ENCODE results near the gene GALNT10. TPM values are rescaled to one million over a fixed set of nuclear protein-coding genes. Genes with fewer than 3 reads are reported as not detected.

GALNT10 gene
- total and polyA plus RNA-seq, 2 of the 4 experiments (the other 2 are of a cell fraction), result 46.2 to 67.0 TPM

GRCh38 chr5:154419236-154419635 is 228.7 kb downstream of the GALNT10 start:
- intact Hi-C loops (cut with micrococcal nuclease), result no loop called here
- no peak for ATAC-seq (ENCODE audit: low read depth)
- BruUV-seq (replicated peaks), result no TSS peak
- no peaks in the 10 kb centered on the region for H4K20me1 ChIP-seq (ENCODE audit: insufficient read depth, low read length)
- H3K27ac ChIP-seq (ENCODE audit: insufficient read depth, low read length), result no peak overlapping the region
- H3K14ac ChIP-seq (replicated peaks; ENCODE audit: low read depth, low read length), result no peak overlapping the region
- no peaks in the 10 kb centered on the region for H3K4me1 ChIP-seq (ENCODE audit: control insufficient read depth, insufficient read depth, low read length)
- no peak overlapping the region for H3K18ac ChIP-seq (ENCODE audit: low read depth, low read length)
- H3K9ac ChIP-seq (ENCODE audit: low read depth, low read length), result no peak overlapping the region
- H3K4ac ChIP-seq (ENCODE audit: low read depth, low read length), result no peak overlapping the region
- H2BK15ac ChIP-seq (ENCODE audit: low read depth, low read length), result no peak overlapping the region
- no peak overlapping the region for H4K8ac ChIP-seq (ENCODE audit: low read depth in 2 of 2, low read length in 2 of 2)
- H3K27me3 ChIP-seq (ENCODE audit: control insufficient read depth, insufficient read depth, low read length), result no peaks in the 10 kb centered on the region
- no peaks in the 10 kb centered on the region; the same call in none of the 2 replicates for H3K9me1 ChIP-seq (ENCODE audit: insufficient read depth, low read length)
- no peak overlapping the region for H2BK120ac ChIP-seq (ENCODE audit: low read depth, low read length)
- H2AFZ ChIP-seq (replicated peaks; ENCODE audit: low read length, poor library complexity), result no peak overlapping the region
- no peak overlapping the region for H3K56ac ChIP-seq (ENCODE audit: extremely low read depth, insufficient read depth, low read length)
- no peak for DNase-seq
- H3K9me3 ChIP-seq (ENCODE audit: control insufficient read depth, insufficient read depth, low read length), result no peaks in the 10 kb centered on the region
- 83% methylated on average over 2 of the region's 7 CpGs; no CpG with 5 or more reads in 1 of the 2 experiments for WGBS, 2 experiments (ENCODE audit: extremely low coverage in 2 of 2, insufficient read length in 1 of 2)
- no peak overlapping the region for H3K4me2 ChIP-seq (ENCODE audit: low read depth, low read length)
- H2AK5ac ChIP-seq (ENCODE audit: low read depth, low read length), result no peak overlapping the region
- no peak overlapping the region for H2BK20ac ChIP-seq (ENCODE audit: low read depth, low read length)
- H3K23ac ChIP-seq (ENCODE audit: low read depth, low read length), result no peak overlapping the region
- ChIA-PET POLR2A (ENCODE audit: unreplicated experiment) (no interaction called here), CTCF (interaction anchor here (0.6 kb wide), 1 partner anchor 1613 kb away, joined by 3 read pairs; no protein-coding TSS in a partner anchor)
- H4K91ac ChIP-seq (ENCODE audit: insufficient read depth, low read depth, low read length), result no peak overlapping the region
- no peak overlapping the region for H2BK5ac ChIP-seq (ENCODE audit: low read depth, low read length, poor library complexity, severe bottlenecking)
- in situ Hi-C loops (cut with MboI; ENCODE audit: low sequenced_read_pairs), result no loop called here
- H3K36me3 ChIP-seq (ENCODE audit: control insufficient read depth, insufficient read depth, low read length), result peaks cover 18% of the 10 kb centered on the region
- no peak overlapping the region for H3K4me3 ChIP-seq (ENCODE audit: insufficient read depth, low read depth, low read length)
- dilution Hi-C loops (cut with HindIII; ENCODE audit: low sequenced_read_pairs, unreplicated experiment), result no loop called here
- no peak overlapping the region for H4K5ac ChIP-seq (ENCODE audit: low read depth, low read length)
- 0 out of 4 replicates have a peak, but pooled peaks cover 0 to 2% of the 10 kb centered on the region in 2 experiments for H3K79me1 ChIP-seq (ENCODE audit: low read depth in 1 of 2, low read length in 2 of 2)
- TF ChIP-seq BHLHE40 (IDR thresholded peaks at IDR 0.05; ENCODE audit: low read depth, low read length) (no peak), MXI1 (IDR thresholded peaks at IDR 0.05; ENCODE audit: borderline replicate concordance, low read depth, low read length) (no peak), MAFK (IDR thresholded peaks at IDR 0.05; ENCODE audit: low read depth, low read length) (no peak), CHD1 (IDR thresholded peaks at IDR 0.05; ENCODE audit: low read depth, low read length) (no peak), CTCF (conservative IDR thresholded peaks at IDR 0.05; ENCODE audit: low read depth, low read length) (no peak), MAZ (IDR thresholded peaks at IDR 0.05; ENCODE audit: borderline replicate concordance, low read depth, low read length) (no peak), SMC3 (IDR thresholded peaks at IDR 0.05; ENCODE audit: low read depth, low read length) (no peak), FOS (IDR thresholded peaks at IDR 0.05; ENCODE audit: low read depth, low read length) (no peak), RFX5 (IDR thresholded peaks at IDR 0.05; ENCODE audit: low read depth, low read length) (no peak), ELK1 (IDR thresholded peaks at IDR 0.05; ENCODE audit: borderline replicate concordance, low read depth, low read length) (no peak), USF2 (IDR thresholded peaks at IDR 0.05; ENCODE audit: low read depth, low read length) (no peak), CEBPB (IDR thresholded peaks at IDR 0.05; ENCODE audit: low read depth, low read length) (no peak)
- H2AK9ac ChIP-seq (replicated peaks; ENCODE audit: low read depth, low read length, poor library complexity), result no peak overlapping the region

All from IMR-90 (cell line).